GM19467 (cell line): ENCODE measurements around the gene NXF1.

Source experiments
- ATAC-seq: cut with Tn5 transposase; IDR thresholded peaks from one replicate; pipeline ENCODE4 v1.9.1; 2021; ENCODE audit warnings: mild to moderate bottlenecking, moderate library complexity; ENCODE audit not compliant: unreplicated experiment

Gene NXF1

GRCh38 chr11:62747475-62748160 is 57.6 kb downstream of the NXF1 start:
- ATAC-seq = no peak
